Right lobe of liver (tissue), 6 donors: ENCODE data around the gene KIAA1586. TPM values are rescaled to one million over a fixed set of nuclear protein-coding genes. Genes with fewer than 3 reads are reported as not detected.
"Not testable (repeated sequence)": the region's sequence is repeated elsewhere in the genome, so short reads cannot be mapped to it uniquely, and the experiment has no call there.

Experiments used
- ATAC-seq, 4 donors: fragments of 200-7000 bp; cut with Tn5 transposase; one replicate each; pipeline ENCODE4 v1.9.1; 2020; ENCODE audit warnings: mild to moderate bottlenecking in 4 of 4, moderate library complexity in 4 of 4
- DNase-seq, 3 donors: peaks; one replicate each; pipeline ENCODE4 v3.0.0-alpha.2; 2020
- H3K27ac ChIP-seq, 3 donors: fragments of 200-600 bp; one replicate each; pipeline ENCODE4 v1.8.0; 2022
- H3K27me3 ChIP-seq, 2 donors: fragments of 200-600 bp; one replicate each; pipeline ENCODE4 v1.8.0; 2022
- H3K36me3 ChIP-seq, 4 donors: fragments of 200-600 bp; sonication (generic) in 1 of 4; one replicate each; pipeline versions ENCODE4 v1.5.1 to v1.8.0; 2017 to 2022; ENCODE audit warnings: control low read depth in 1 of 4
- H3K4me1 ChIP-seq, 4 donors: fragments of 200-600 bp; sonication (generic) in 1 of 4; one replicate each; pipeline versions ENCODE4 v1.5.1 to v1.8.0; 2017 to 2022; ENCODE audit warnings: control low read depth in 1 of 4
- H3K4me3 ChIP-seq, 3 donors: fragments of 200-600 bp; one replicate each; pipeline ENCODE4 v1.8.0; 2022
- H3K9me3 ChIP-seq, 4 donors: fragments of 200-600 bp; sonication (generic) in 1 of 4; one replicate each; pipeline versions ENCODE4 v1.5.1 to v1.8.0; 2017 to 2022; ENCODE audit warnings: control low read depth in 1 of 4
- POLR2A ChIP-seq: fragments of 450-650 bp; IDR thresholded peaks from one replicate; pipeline ENCODE4 v1.6.1; 2017; ENCODE audit warnings: antibody characterized with exemption, mild to moderate bottlenecking
- WGBS: methylation state at CpG from one replicate; pipeline ENCODE4 v1.1.6; 2018; ENCODE audit warnings: low coverage, low lambda C conversion rate; ENCODE audit not compliant: insufficient coverage; ENCODE audit errors: missing lambda C conversion rate; 5-methylcytosine and 5-hydroxymethylcytosine counted together
- intact Hi-C, 2 donors: fragments of 100-400 bp; cut with DNase I; formaldehyde crosslinking; loops; one replicate each; pipeline versions ENCODE4 v1.11.2 to v1.14.1; 2022
- total RNA-seq, 6 experiments: library from RNA; depleted of rRNA in 2 of 6; stranded (reverse); fragments of >200 nt in 2 of 6; fragmentation: NEBNext Ultra II Directional in 3 of 6; extraction: Animal tissue kit (Norgen Biotek cat#: 25700) in 3 of 6; gene quantifications; one replicate each; pipeline versions ENCODE4 v1.1.0 to v1.2.4, GENCODE V29; 2016 to 2023
- TF ChIP-seq, protein P1 (sequence below), 4 donors: fragments of 200-600 bp in 3 of 4; fragments of 450-650 bp in 1 of 4; IDR thresholded peaks; one replicate each; pipeline versions ENCODE4 v1.5.1 to v1.8.0; 2016 to 2022; ENCODE audit warnings: antibody characterized with exemption in 4 of 4, mild to moderate bottlenecking in 2 of 4
- donor health status: DM: no; HTN: yes; CAD: no.
- donor health status: DM: no; HTN: no; CAD: no.
- donor health status: DM: no; HTN: no; CAD: no.
- donor health status: DM: no; HTN: yes; CAD: no.
- donor health status: DM: no; HTN: yes; CAD: no.

The KIAA1586 gene
- total RNA-seq, 6 experiments from 2014 or later = 3.2 to 6.5 (median 4.5) TPM

DNA sequence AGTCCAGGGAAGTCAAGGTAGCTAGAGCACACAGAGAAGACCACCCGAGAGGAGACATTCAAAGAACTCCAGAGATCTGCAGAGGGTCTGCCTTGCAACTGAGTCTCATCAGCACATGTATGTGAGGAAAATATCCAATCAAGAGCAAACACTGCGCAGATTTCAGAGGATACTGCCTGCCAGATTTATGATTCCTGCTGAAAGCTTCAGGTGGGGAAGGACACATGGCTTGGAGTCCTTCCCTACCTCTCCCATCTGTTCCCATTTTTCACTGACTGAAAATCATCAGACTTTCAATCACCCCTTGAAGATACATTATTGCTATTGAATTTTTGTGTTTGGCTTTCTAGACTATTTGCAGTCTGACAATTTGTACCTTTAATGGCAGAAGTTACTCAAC lies 7.6 kb upstream of the KIAA1586 start:
- H3K4me1 ChIP-seq = no peaks in the 10 kb centered on the region
- H3K27me3 ChIP-seq = no peaks in the 10 kb centered on the region
- no peaks in the 10 kb centered on the region for H3K9me3 ChIP-seq
- DNase-seq = no peak
- WGBS = 75% methylated on average over 2 of the region's 2 CpGs
- ATAC-seq = no peak
- no peak overlapping the region for H3K4me3 ChIP-seq
- H3K27ac ChIP-seq = no peak overlapping the region
- intact Hi-C loops = no loop called here
- no peaks in the 10 kb centered on the region for H3K36me3 ChIP-seq
- TF ChIP-seq, protein P1, sequence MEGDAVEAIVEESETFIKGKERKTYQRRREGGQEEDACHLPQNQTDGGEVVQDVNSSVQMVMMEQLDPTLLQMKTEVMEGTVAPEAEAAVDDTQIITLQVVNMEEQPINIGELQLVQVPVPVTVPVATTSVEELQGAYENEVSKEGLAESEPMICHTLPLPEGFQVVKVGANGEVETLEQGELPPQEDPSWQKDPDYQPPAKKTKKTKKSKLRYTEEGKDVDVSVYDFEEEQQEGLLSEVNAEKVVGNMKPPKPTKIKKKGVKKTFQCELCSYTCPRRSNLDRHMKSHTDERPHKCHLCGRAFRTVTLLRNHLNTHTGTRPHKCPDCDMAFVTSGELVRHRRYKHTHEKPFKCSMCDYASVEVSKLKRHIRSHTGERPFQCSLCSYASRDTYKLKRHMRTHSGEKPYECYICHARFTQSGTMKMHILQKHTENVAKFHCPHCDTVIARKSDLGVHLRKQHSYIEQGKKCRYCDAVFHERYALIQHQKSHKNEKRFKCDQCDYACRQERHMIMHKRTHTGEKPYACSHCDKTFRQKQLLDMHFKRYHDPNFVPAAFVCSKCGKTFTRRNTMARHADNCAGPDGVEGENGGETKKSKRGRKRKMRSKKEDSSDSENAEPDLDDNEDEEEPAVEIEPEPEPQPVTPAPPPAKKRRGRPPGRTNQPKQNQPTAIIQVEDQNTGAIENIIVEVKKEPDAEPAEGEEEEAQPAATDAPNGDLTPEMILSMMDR (IDR thresholded peaks at IDR 0.05) = no peak
- no peak for TF ChIP-seq POLR2A

DNA sequence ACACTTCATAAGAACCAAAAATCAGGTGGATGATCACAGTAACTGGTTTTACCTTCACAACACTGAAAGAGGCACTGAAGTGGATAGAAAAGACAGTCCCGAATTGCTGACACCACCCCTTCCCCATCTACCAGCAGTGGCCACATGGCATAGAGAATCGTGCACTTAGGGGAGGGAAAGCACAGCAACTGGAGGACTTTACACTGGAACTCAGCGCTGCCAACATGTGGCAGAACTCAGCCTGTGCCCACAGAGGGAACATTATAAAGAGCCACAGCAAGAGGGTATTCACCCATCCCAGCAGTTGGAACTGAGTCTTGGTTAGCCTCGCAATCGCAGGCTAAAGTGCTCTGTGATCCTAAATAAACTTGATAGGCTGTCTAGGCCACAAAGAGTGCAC lies 6.5 kb upstream of the KIAA1586 start:
- H3K4me3 ChIP-seq = no peak overlapping the region
- ATAC-seq (peak in 1 of 4 donors; percentile 25), DNase-seq (no peak)
- no peak for TF ChIP-seq POLR2A
- TF ChIP-seq, protein P1 (IDR thresholded peaks at IDR 0.05) = no peak
- intact Hi-C loops = no loop called here
- no peaks in the 10 kb centered on the region for H3K4me1 ChIP-seq
- H3K9me3 ChIP-seq = no peaks in the 10 kb centered on the region
- 47% methylated on average over 3 of the region's 5 CpGs for WGBS
- H3K36me3 ChIP-seq = no peaks in the 10 kb centered on the region
- H3K27me3 ChIP-seq = no peaks in the 10 kb centered on the region
- H3K27ac ChIP-seq = no peak overlapping the region

DNA sequence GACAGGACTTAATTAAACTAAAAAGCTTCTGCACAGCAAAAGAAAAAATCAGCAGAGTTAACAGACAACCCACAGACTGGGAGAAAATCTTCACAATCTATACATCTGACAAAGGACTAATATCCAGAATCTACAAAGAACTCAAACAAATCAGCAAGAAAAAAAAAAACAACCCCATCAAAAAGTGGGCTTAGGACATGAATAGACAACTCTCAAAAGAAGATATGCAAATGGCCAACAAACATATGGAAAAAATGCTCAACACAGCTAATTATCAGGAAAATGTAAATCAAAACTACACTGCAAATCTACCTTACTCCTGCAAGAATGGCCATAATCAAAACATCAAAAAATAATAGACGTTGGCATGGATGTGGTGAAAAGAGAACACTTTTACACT lies 2.4 kb upstream of the KIAA1586 start:
- H3K9me3 ChIP-seq, DNase-seq, H3K4me1 ChIP-seq, ATAC-seq, H3K4me3 ChIP-seq, H3K27me3 ChIP-seq, intact Hi-C loops, H3K27ac ChIP-seq, H3K36me3 ChIP-seq: not testable (repeated sequence)
- 57% methylated on average over 1 of the region's 1 CpG for WGBS

DNA sequence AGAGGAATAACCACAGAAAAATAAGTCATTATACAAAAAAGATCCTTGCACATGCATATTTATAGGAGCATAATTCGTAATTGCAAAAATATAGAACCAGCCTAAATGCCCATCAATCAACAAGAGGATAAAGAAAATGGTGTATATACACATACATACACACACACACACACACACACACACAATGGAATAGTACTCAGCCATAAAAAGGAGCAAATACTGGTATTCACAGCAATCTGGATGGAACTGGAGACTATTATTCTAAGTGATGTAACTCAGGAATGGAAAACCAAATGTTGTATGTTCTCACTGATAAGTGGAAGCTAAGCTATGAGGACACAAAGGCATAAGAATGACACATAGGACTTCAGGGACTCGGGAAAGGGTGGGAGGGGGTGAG lies 1.9 kb upstream of the KIAA1586 start:
- TF ChIP-seq, protein P1 (IDR thresholded peaks at IDR 0.05) = no peak
- TF ChIP-seq POLR2A = no peak
- Histone ChIP-seq H3K9me3 (no peaks in the 10 kb centered on the region), H3K27me3 (no peaks in the 10 kb centered on the region), H3K4me1 (no peaks in the 10 kb centered on the region), H3K36me3 (peaks cover 0 to 3% (median 0%) of the 10 kb centered on the region in 4 donors), H3K27ac (no peak overlapping the region), H3K4me3 (no peak overlapping the region)
- ATAC-seq (no peak), DNase-seq (no peak)
- 58% methylated on average over 2 of the region's 2 CpGs for WGBS
- intact Hi-C loops = no loop called here

DNA sequence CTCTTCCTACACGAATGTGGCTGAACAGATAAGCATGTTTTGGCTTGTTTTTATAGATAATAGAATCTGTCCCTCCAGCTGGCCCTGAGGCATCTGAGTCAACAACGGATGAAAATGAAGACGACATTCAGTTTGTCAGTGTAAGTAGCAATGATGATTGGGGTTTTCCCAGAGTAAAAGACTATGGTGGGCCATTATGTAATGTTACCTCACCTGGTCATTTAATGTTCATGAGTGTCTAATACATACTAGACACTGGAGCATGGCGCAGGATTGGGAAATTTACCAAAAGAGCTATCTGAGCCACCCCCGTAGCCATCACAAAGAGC lies 728 bp downstream of the KIAA1586 start:
- no CpG with 5 or more reads among the region's 5 CpGs for WGBS
- ATAC-seq = peak in 1 of 4 donors; percentile 10
- H3K4me1 ChIP-seq, H3K27ac ChIP-seq, DNase-seq, H3K36me3 ChIP-seq, H3K4me3 ChIP-seq, H3K27me3 ChIP-seq, H3K9me3 ChIP-seq, intact Hi-C loops: not testable (repeated sequence)

DNA sequence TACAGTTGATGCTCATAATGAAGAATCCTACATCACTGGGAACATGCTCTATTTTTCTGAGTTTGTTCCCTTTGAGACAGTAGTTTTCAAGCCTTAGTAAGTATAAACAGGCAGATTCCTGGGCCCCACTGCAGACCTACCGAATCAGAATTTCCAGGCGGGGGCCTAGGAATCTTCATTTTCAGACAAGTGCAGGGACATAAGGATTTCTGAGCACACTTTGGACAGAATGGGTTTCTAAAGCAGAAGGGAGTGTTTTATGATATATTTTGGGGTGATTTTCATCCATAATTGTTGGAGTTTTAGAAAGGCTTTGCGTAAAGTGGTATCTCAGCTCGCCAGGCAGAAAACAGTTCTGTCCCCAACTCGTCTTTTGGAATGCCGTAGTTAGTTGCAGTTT lies 1.4 kb downstream of the KIAA1586 start:
- H3K36me3 ChIP-seq, DNase-seq, intact Hi-C loops, H3K27ac ChIP-seq, H3K27me3 ChIP-seq, H3K4me1 ChIP-seq, ATAC-seq, H3K9me3 ChIP-seq, H3K4me3 ChIP-seq: not testable (repeated sequence)
- 40% methylated on average over 1 of the region's 6 CpGs for WGBS
